Effector memory CD8-positive, alpha-beta T cell (primary cell): ENCODE measurements around the gene ONECUT1.

ENCODE experiments used
- ATAC-seq: fragments of 150-1000 bp; cut with Tn5 transposase; replicated peaks from 2 replicates; pipeline ENCODE4 v1.10.0; 2021; ENCODE audit warnings: mild to moderate bottlenecking, moderate library complexity
- DNase-seq, 3 experiments: peaks; one replicate each; pipeline ENCODE4 v3.0.0; 2021
- H3K27ac Mint-ChIP-seq, 2 donors: one replicate each; pipeline ENCODE4 v1.8.0; 2022; ENCODE audit warnings: mild to moderate bottlenecking in 2 of 2, mixed read lengths in 2 of 2, moderate library complexity in 2 of 2
- H3K27me3 Mint-ChIP-seq, 2 donors: one replicate each; pipeline ENCODE4 v1.8.0; 2022; ENCODE audit warnings: mixed read lengths in 2 of 2
- H3K36me3 Mint-ChIP-seq: one replicate; pipeline ENCODE4 v1.8.0; 2022; ENCODE audit warnings: mild to moderate bottlenecking, moderate library complexity, mixed read lengths; ENCODE audit not compliant: insufficient read depth
- H3K4me1 Mint-ChIP-seq, 2 donors: one replicate each; pipeline ENCODE4 v1.8.0; 2022; ENCODE audit warnings: low read depth in 2 of 2, mixed read lengths in 2 of 2
- H3K4me3 Mint-ChIP-seq, 2 donors: one replicate each; pipeline ENCODE4 v1.8.0; 2022; ENCODE audit warnings: mild to moderate bottlenecking in 2 of 2, mixed read lengths in 2 of 2, moderate library complexity in 2 of 2
- H3K9me3 Mint-ChIP-seq, 2 donors: one replicate each; pipeline ENCODE4 v1.8.0; 2022; ENCODE audit warnings: mixed read lengths in 2 of 2

ONECUT1 gene

GRCh38 chr15:52749258-52749657, 40.9 kb downstream of the ONECUT1 start:
- Mint-ChIP-seq H3K9me3 (no peaks in the 10 kb centered on the region), H3K4me3 (no peak overlapping the region), H3K36me3 (peaks cover 3% of the 10 kb centered on the region), H3K4me1 (no peaks in the 10 kb centered on the region), H3K27ac (no peak overlapping the region), H3K27me3 (peaks cover 53 to 55% of the 10 kb centered on the region in 2 donors)
- no peak for ATAC-seq
- DNase-seq, result no peak

DNA sequence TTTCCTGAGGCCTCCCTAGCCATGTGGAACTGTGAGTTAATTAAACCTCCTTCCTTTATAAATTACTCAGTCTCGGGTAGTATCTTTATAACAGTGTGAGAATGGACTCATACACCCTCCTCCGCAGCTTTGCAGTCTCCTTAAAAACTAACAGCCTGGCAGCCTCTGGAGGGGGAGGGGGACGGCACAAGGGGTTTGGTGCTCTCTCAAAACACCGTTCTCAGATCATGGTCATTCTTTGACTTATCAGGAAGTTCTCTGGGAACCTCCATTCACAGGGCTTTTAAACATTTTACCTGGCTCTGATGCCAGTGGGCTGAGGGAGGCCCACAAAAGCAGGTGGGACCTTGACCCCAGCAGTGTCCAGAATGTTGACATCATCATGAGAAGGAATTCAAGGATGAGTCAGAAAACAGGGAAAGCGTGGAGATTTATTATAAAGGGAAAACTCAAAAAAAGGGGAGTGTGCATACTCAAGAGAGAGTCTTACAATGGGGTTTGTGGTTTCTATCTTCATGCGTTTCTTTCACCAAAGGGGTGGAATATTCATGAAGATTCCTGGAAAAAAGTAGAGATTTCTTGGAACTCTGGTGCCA, 43.9 kb downstream of the ONECUT1 start:
- Mint-ChIP-seq H3K36me3 (peaks cover 3% of the 10 kb centered on the region), H3K27me3 (peaks cover 29 to 38% of the 10 kb centered on the region in 2 donors), H3K4me1 (no peaks in the 10 kb centered on the region), H3K4me3 (no peak overlapping the region), H3K9me3 (no peaks in the 10 kb centered on the region), H3K27ac (no peak overlapping the region)
- no peak for DNase-seq
- ATAC-seq, result no peak

DNA sequence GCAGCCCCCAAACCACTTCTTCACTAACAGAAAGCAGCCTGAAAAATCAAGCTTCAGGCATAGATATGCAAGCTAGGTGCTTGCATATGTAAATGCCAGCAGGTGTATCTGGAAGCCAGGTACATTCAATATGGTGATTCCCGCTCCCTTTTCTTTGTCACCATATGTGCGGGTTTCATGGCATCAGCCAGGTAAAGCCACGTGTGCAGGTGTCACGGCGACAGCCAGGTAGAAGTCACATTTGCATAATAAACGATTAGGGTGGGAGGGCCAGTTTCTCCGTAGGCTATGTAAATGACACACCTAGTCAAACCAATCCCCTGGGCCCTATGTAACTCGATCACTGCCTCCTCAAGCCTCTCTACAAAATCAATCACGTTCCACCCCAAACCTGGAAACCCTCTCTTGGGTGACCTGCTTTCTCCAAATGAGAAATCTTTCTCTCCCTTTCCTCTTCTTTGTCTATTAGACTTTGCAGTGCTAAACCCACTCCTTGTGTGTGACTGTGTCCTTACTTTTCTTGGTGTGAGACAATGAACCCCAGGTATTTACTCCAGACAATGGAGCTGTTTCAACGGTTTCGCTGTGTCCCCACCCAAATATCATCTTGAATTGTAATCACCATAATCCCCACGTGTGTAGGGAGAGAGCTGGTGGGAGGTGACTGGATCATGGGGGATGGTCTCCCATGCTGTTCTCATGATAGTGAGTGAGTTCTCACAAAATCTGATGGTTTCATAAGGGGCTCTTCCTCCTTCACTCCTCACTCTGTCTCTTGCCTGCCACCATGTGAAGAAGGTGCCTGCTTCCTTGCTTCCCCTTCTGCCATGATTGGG, 44.6 kb downstream of the ONECUT1 start:
- H3K27me3 Mint-ChIP-seq, result peaks cover 23 to 33% of the 10 kb centered on the region in 2 donors
- H3K9me3 Mint-ChIP-seq, result no peaks in the 10 kb centered on the region
- DNase-seq (no peak), ATAC-seq (no peak)
- no peaks in the 10 kb centered on the region for H3K4me1 Mint-ChIP-seq
- no peak overlapping the region for H3K4me3 Mint-ChIP-seq
- H3K27ac Mint-ChIP-seq, result no peak overlapping the region
- H3K36me3 Mint-ChIP-seq, result peaks cover 3% of the 10 kb centered on the region

DNA sequence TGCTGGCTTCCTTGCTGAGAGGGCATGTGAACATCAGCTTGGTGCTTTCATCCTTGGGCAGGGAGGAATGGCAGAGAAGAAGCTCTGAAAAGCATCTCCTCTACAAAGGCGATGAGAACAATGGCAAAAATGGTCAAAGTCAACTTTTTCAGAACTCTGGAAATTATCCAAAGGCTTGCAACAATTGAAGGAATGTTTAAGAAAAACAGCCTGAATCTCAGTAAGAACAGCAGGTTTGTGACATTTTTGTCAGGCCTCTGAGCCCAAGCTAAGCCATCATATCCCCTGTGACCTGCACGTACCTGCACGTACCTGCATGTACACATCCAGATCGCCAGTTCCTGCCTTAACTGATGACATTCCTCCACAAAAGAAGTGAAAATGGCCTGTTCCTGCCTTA, 51.8 kb downstream of the ONECUT1 start:
- no peak overlapping the region for H3K4me3 Mint-ChIP-seq
- peaks cover 0 to 2% of the 10 kb centered on the region in 2 donors for H3K4me1 Mint-ChIP-seq
- DNase-seq (no peak), ATAC-seq (no peak)
- H3K36me3 Mint-ChIP-seq, result no peaks in the 10 kb centered on the region
- peaks cover 0 to 22% of the 10 kb centered on the region in 2 donors for H3K27me3 Mint-ChIP-seq
- H3K27ac Mint-ChIP-seq, result no peak overlapping the region
- H3K9me3 Mint-ChIP-seq, result no peaks in the 10 kb centered on the region

GRCh38 chr15:52737720-52738119, 52.4 kb downstream of the ONECUT1 start:
- no peak for DNase-seq
- no peak overlapping the region for H3K4me3 Mint-ChIP-seq

DNA sequence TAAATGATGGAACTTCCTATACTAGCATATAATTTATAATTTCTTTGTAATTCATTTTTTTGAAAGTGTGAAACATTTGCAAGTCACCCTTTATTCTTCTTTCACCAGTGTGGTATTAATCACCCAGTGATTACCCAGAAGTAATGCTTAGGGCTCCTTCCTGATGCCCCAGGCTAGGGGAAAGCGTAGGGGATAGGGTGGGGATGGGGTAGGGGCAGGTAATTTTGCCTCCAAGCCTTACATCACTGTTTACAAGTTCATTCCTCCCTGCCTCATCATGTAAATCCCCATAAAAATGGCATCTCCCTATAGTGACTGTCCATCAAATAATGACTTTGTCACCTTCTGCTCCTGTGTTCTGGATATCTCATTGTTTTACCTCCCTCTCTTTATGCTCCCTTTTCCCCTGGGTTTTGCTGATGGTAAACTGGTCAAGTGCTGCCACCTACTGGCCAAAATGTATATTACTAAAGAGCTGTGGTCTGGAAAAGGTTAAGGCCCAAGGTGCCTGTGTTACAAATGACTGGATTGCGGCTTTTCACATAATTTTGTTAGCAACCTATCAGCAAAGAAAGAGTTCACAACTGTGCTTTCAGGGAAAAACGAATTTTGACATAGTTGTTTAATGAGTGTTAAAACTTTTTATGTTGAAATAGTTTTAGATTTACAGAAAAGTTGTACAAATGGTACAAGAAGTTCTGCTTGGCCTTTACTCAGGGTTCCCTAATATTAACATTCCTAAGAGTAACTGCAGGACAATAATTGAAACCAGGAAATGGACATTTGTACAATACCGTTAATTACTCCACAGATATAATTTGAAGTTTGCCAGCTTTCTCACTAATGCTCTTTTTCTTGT, 54.7 kb downstream of the ONECUT1 start:
- H3K4me3 Mint-ChIP-seq, result no peak overlapping the region
- peak overlapping the region in 1 of 2 donors; percentile 53 for H3K27ac Mint-ChIP-seq
- peaks cover 0 to 18% of the 10 kb centered on the region in 2 donors for H3K27me3 Mint-ChIP-seq
- ATAC-seq, result peak; percentile 87
- no peaks in the 10 kb centered on the region for H3K36me3 Mint-ChIP-seq
- peak; percentile 79 to 85 (median 80) for DNase-seq
- H3K4me1 Mint-ChIP-seq, result peaks cover under 1 to 3% of the 10 kb centered on the region in 2 donors
- no peaks in the 10 kb centered on the region for H3K9me3 Mint-ChIP-seq

More at GRCh38 chr15:52737720-52738119, 52.4 kb downstream of the ONECUT1 start:
- peaks cover 0 to 22% of the 10 kb centered on the region in 2 donors for H3K27me3 Mint-ChIP-seq
- no peaks in the 10 kb centered on the region for H3K36me3 Mint-ChIP-seq
- peaks cover 0 to 2% of the 10 kb centered on the region in 2 donors for H3K4me1 Mint-ChIP-seq
- no peak for ATAC-seq
- H3K27ac Mint-ChIP-seq, result no peak overlapping the region
- H3K9me3 Mint-ChIP-seq, result no peaks in the 10 kb centered on the region

DNA sequence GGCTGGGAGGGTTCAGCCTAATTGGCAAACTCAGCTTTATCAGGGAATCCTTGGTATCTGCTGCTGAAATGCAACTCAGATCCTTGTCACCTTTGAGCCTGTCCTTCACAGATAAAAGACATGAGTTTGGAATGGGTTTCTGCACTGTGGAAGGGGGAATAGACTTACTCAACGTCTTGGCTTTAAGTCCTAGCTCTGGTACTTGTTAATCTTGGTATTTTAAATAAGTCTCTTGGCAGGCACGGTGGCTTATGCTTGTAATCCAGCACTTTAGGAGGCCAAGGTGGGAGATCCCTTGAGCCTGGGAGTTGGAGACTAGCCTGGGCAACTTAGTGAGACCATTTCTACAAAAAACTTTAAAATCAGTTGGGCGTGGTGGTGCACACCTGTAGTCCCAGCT, 55.8 kb downstream of the ONECUT1 start:
- Mint-ChIP-seq H3K4me1 (peaks cover 8 to 10% of the 10 kb centered on the region in 2 donors), H3K27me3 (peaks cover 0 to 6% of the 10 kb centered on the region in 2 donors), H3K36me3 (no peaks in the 10 kb centered on the region), H3K27ac (peak overlapping the region in 1 of 2 donors; percentile 71), H3K4me3 (no peak overlapping the region), H3K9me3 (no peaks in the 10 kb centered on the region)
- DNase-seq (no peak), ATAC-seq (no peak)

DNA sequence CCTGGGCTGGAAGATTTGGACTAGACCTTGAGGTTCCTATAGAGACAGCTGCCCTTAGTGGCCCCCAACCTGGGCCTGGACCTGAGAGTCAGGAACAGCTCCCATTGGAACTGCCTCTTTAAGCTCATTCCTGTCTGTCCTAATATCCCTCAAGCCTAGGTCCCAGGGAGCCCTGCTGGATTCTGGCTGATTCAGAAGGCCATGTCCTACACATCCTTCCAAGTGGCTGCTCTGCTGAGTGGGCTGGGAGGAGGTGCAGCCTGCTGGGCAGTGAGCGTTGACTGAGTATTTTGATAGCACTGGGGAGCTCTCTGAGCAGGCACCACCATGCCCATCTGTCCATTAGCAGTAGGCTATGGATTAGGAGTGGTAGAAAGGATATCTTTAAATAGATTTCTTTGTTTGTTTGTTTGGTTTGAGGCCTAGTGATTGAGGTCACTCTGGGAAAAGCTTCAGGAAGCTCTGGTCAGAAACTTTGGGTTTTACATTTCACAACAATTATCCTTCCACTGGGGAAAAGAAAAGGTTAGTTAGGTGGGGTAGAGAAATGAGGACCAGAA, 56.4 kb downstream of the ONECUT1 start:
- peaks cover 8 to 11% of the 10 kb centered on the region in 2 donors for H3K4me1 Mint-ChIP-seq
- DNase-seq, result no peak
- peak overlapping the region in 1 of 2 donors; percentile 71 for H3K27ac Mint-ChIP-seq

DNA sequence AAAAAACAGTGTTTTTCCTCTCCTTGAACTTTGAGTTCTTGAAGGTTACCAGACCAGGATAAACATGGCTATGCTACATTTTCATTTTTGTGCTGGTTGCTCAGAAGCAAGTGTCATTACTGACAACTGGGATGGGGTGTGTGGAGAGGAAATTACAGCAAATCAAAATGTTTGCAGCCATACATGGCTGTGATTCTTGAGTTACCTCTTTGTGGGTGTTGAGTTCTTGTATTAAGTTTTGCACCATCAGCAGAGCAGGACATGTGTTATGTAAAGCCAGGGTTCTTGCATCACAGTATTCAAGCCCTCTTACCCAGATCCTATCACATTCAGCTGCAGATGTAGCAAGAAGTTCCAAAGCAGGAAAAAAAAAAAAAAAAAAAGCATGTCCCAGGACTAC, 57.0 kb downstream of the ONECUT1 start:
- H3K27ac Mint-ChIP-seq, result no peak overlapping the region
- no peaks in the 10 kb centered on the region for H3K36me3 Mint-ChIP-seq
- no peak overlapping the region for H3K4me3 Mint-ChIP-seq
- H3K9me3 Mint-ChIP-seq, result no peaks in the 10 kb centered on the region
- no peaks in the 10 kb centered on the region for H3K27me3 Mint-ChIP-seq
- DNase-seq (no peak), ATAC-seq (no peak)
- peaks cover 8 to 11% of the 10 kb centered on the region in 2 donors for H3K4me1 Mint-ChIP-seq

More for the DNA sequence above, 56.4 kb downstream of the ONECUT1 start:
- Mint-ChIP-seq H3K27me3 (peaks cover 0 to under 1% of the 10 kb centered on the region in 2 donors), H3K36me3 (no peaks in the 10 kb centered on the region), H3K9me3 (no peaks in the 10 kb centered on the region), H3K4me3 (no peak overlapping the region)
- ATAC-seq, result no peak

GRCh38 chr15:52732551-52732950, 57.6 kb downstream of the ONECUT1 start:
- H3K27me3 Mint-ChIP-seq, result no peaks in the 10 kb centered on the region
- H3K9me3 Mint-ChIP-seq, result no peaks in the 10 kb centered on the region
- no peak for DNase-seq
- H3K4me1 Mint-ChIP-seq, result peaks cover 8 to 11% of the 10 kb centered on the region in 2 donors
- no peak overlapping the region for H3K4me3 Mint-ChIP-seq
- H3K36me3 Mint-ChIP-seq, result no peaks in the 10 kb centered on the region
- no peak overlapping the region for H3K27ac Mint-ChIP-seq
- ATAC-seq, result no peak

DNA sequence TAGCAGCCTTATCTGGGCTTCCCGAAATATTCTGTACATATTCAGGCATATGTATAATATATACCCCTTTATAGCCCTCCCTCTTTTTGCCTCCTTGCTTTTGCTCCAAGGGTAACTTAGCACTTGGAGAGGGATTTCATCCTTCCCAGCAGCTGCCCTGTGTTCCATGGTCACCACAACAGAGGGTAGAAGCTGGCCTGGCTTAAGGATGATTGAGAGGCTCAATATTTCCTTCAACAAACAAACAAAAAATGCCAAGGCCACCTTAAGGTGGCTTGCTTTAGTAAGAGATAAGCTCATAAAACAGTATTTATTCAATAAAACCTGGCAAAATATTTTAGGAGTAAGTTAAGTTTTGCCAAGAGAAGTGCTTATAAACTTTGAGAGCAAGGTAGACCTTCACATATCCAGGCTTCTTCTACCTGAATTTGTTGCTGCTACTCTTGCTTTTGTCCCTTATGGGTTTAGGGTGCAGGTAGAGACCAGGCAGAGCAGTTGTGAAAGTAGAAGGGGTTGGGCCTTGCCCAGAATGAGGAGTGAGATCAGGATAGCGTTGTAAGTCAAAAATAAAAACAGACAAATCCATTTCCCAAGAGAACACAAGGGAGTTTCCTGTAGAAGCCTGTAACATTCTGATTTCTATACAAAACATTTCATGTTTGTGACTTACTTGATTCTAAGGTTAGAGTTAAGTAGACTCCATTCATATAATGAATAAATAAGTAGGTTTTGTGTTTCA, 58.2 kb downstream of the ONECUT1 start:
- Mint-ChIP-seq H3K4me1 (peaks cover 8 to 11% of the 10 kb centered on the region in 2 donors), H3K27me3 (no peaks in the 10 kb centered on the region), H3K36me3 (no peaks in the 10 kb centered on the region), H3K9me3 (no peaks in the 10 kb centered on the region), H3K4me3 (no peak overlapping the region), H3K27ac (peak overlapping the region in 1 of 2 donors; percentile 68)
- DNase-seq, result no peak
- ATAC-seq, result no peak

- Mint-ChIP-seq H3K4me1 (peaks cover 8 to 11% of the 10 kb centered on the region in 2 donors), H3K27ac (no peak overlapping the region), H3K4me3 (no peak overlapping the region), H3K36me3 (no peaks in the 10 kb centered on the region), H3K27me3 (no peaks in the 10 kb centered on the region), H3K9me3 (no peaks in the 10 kb centered on the region)
- ATAC-seq (no peak), DNase-seq (no peak)
Observed at GRCh38 chr15:52731004-52731403, 59.1 kb downstream of the ONECUT1 start.
